Tibial nerve (tissue), 4 donors: ENCODE data around the gene TSPO. TPM values are rescaled to one million over a fixed set of nuclear protein-coding genes. Genes with fewer than 3 reads are reported as not detected.

Experiments
- DNase-seq, 2 donors: peaks; one replicate each; pipeline ENCODE4 v3.0.0-alpha.2; 2019; ENCODE audit warnings: low spot score in 2 of 2
- H3K27ac ChIP-seq, 4 donors: fragments of 200-600 bp; sonication (generic) in 3 of 4; one replicate each; pipeline ENCODE4 v1.5.1; 2017 to 2019; ENCODE audit warnings: mild to moderate bottlenecking in 1 of 4
- H3K27me3 ChIP-seq, 2 donors: fragments of 200-600 bp; sonication (generic) in 1 of 2; one replicate each; pipeline versions ENCODE4 v1.5.1 to v1.6.0; 2017 to 2019
- H3K36me3 ChIP-seq, 3 donors: fragments of 200-600 bp; sonication (generic); one replicate each; pipeline ENCODE4 v1.5.1; 2018 to 2019
- H3K4me1 ChIP-seq, 4 donors: fragments of 200-600 bp; sonication (generic) in 3 of 4; one replicate each; pipeline ENCODE4 v1.5.1; 2017 to 2019
- H3K4me3 ChIP-seq, 4 donors: fragments of 200-600 bp; sonication (generic) in 3 of 4; one replicate each; pipeline ENCODE4 v1.5.1; 2017 to 2019; ENCODE audit warnings: mild to moderate bottlenecking in 1 of 4, moderate library complexity in 1 of 4
- H3K9me3 ChIP-seq, 4 donors: fragments of 200-600 bp; sonication (generic) in 3 of 4; one replicate each; pipeline ENCODE4 v1.5.1; 2017 to 2019
- CTCF ChIP-seq, 5 experiments: fragments of 200-600 bp in 3 of 5; fragments of 450-650 bp in 2 of 5; sonication (generic) in 3 of 5; IDR thresholded peaks; one replicate each; pipeline ENCODE4 v1.5.1; 2016 to 2019; ENCODE audit warnings: antibody characterized with exemption in 5 of 5, mild to moderate bottlenecking in 3 of 5, moderate library complexity in 2 of 5
- EP300 ChIP-seq, 2 donors: sonication (generic); formaldehyde crosslinking; IDR thresholded peaks; one replicate each; pipeline ENCODE4 v1.6.1; 2017; ENCODE audit warnings: antibody characterized with exemption in 2 of 2, mild to moderate bottlenecking in 1 of 2
- POLR2A ChIP-seq, 2 donors: fragments of 450-650 bp; IDR thresholded peaks; one replicate each; pipeline ENCODE4 v1.6.1; 2017; ENCODE audit warnings: antibody characterized with exemption in 2 of 2, mild to moderate bottlenecking in 2 of 2, moderate library complexity in 2 of 2
- WGBS, 2 donors: methylation state at CpG; one replicate each; pipeline ENCODE4 v1.1.5; 2018; 5-methylcytosine and 5-hydroxymethylcytosine counted together
- total RNA-seq, 4 donors: library from RNA; depleted of rRNA; stranded (reverse); fragments of >200 nt; gene quantifications; one replicate each; pipeline ENCODE4 v1.1.0, GENCODE V29; 2016

The TSPO gene
- total RNA-seq, 4 donors from 2014 or later = 399 to 538 (median 485) TPM

GRCh38 chr22:43128116-43128515, 23.2 kb upstream of the TSPO start:
- 59 to 70% methylated on average over 13 of the region's 13 CpGs for WGBS, 2 donors
- Histone ChIP-seq H3K4me3 (no peak overlapping the region), H3K4me1 (peaks cover 0 to 17% (median 6%) of the 10 kb centered on the region in 4 donors), H3K27me3 (no peaks in the 10 kb centered on the region), H3K36me3 (peaks cover 0 to 21% (median 0%) of the 10 kb centered on the region in 3 donors), H3K9me3 (no peaks in the 10 kb centered on the region), H3K27ac (peak overlapping the region in 1 of 4 donors; percentile 40)
- TF ChIP-seq CTCF (IDR thresholded peaks at IDR 0.05) (no peak), EP300 (IDR thresholded peaks at IDR 0.05) (no peak), POLR2A (IDR thresholded peaks at IDR 0.05) (no peak)
- no peak for DNase-seq

GRCh38 chr22:43128928-43129424, 22.4 kb upstream of the TSPO start:
- Histone ChIP-seq H3K27ac (no peak overlapping the region), H3K9me3 (no peaks in the 10 kb centered on the region), H3K4me3 (no peak overlapping the region), H3K27me3 (no peaks in the 10 kb centered on the region), H3K36me3 (peaks cover 0 to 29% (median 0%) of the 10 kb centered on the region in 3 donors), H3K4me1 (peaks cover 0 to 17% (median 6%) of the 10 kb centered on the region in 4 donors)
- no peak for DNase-seq
- WGBS, 2 donors = 51 to 58% methylated on average over 20 of the region's 20 CpGs
- no peak for TF ChIP-seq CTCF (IDR thresholded peaks at IDR 0.05)
- no peak for TF ChIP-seq POLR2A (IDR thresholded peaks at IDR 0.05)
- no peak for TF ChIP-seq EP300 (IDR thresholded peaks at IDR 0.05)

GRCh38 chr22:43129426-43130425, 21.6 kb upstream of the TSPO start:
- no peaks in the 10 kb centered on the region for H3K9me3 ChIP-seq
- no peak overlapping the region for H3K4me3 ChIP-seq
- peaks cover 0 to 17% (median 6%) of the 10 kb centered on the region in 4 donors for H3K4me1 ChIP-seq
- H3K27me3 ChIP-seq = no peaks in the 10 kb centered on the region
- no peak overlapping the region for H3K27ac ChIP-seq
- no peak for DNase-seq
- WGBS, 2 donors = 38 to 53% methylated on average over 15 to 16 of the region's 16 CpGs
- TF ChIP-seq EP300 (IDR thresholded peaks at IDR 0.05) (no peak), POLR2A (IDR thresholded peaks at IDR 0.05) (no peak), CTCF (IDR thresholded peaks at IDR 0.05) (no peak)
- H3K36me3 ChIP-seq = peaks cover 0 to 37% (median 0%) of the 10 kb centered on the region in 3 donors

- H3K36me3 ChIP-seq = peaks cover 0 to 59% (median 0%) of the 10 kb centered on the region in 3 donors
Measured at GRCh38 chr22:43131773-43132501, 19.4 kb upstream of the TSPO start.

More at GRCh38 chr22:43131773-43132501, 19.4 kb upstream of the TSPO start:
- WGBS, 2 donors = 80 to 89% methylated on average over 17 of the region's 17 CpGs
- no peak for DNase-seq
- TF ChIP-seq CTCF (IDR thresholded peaks at IDR 0.05) (no peak), POLR2A (IDR thresholded peaks at IDR 0.05) (no peak), EP300 (IDR thresholded peaks at IDR 0.05) (no peak)
- H3K9me3 ChIP-seq = no peaks in the 10 kb centered on the region
- H3K27ac ChIP-seq = no peak overlapping the region
- no peak overlapping the region for H3K4me3 ChIP-seq
- no peaks in the 10 kb centered on the region for H3K27me3 ChIP-seq
- H3K4me1 ChIP-seq = peaks cover 0 to 27% (median 6%) of the 10 kb centered on the region in 4 donors
